ENCODE results near the gene KYNU. TPM values are rescaled to one million over a fixed set of nuclear protein-coding genes. Genes with fewer than 3 reads are reported as not detected.

The KYNU gene
- total and polyA plus RNA-seq, 10 of the 15 experiments (the other 5 are each of a cell fraction or from before 2014, with no cell fraction given) = 31.3 to 101 (median 38.3) TPM

GRCh38 chr2:142915502-142915901, 38.0 kb downstream of the KYNU start (continued):
- TF ChIP-seq, protein P1, sequence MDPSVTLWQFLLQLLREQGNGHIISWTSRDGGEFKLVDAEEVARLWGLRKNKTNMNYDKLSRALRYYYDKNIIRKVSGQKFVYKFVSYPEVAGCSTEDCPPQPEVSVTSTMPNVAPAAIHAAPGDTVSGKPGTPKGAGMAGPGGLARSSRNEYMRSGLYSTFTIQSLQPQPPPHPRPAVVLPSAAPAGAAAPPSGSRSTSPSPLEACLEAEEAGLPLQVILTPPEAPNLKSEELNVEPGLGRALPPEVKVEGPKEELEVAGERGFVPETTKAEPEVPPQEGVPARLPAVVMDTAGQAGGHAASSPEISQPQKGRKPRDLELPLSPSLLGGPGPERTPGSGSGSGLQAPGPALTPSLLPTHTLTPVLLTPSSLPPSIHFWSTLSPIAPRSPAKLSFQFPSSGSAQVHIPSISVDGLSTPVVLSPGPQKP (IDR thresholded peaks at IDR 0.05; ENCODE audit: low read depth, low read length) = no peak
- no peak for TF ChIP-seq MEF2A (IDR thresholded peaks at IDR 0.05; ENCODE audit: insufficient read depth, low read depth, low read length)
- TF ChIP-seq, protein P2, sequence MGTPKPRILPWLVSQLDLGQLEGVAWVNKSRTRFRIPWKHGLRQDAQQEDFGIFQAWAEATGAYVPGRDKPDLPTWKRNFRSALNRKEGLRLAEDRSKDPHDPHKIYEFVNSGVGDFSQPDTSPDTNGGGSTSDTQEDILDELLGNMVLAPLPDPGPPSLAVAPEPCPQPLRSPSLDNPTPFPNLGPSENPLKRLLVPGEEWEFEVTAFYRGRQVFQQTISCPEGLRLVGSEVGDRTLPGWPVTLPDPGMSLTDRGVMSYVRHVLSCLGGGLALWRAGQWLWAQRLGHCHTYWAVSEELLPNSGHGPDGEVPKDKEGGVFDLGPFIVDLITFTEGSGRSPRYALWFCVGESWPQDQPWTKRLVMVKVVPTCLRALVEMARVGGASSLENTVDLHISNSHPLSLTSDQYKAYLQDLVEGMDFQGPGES (IDR thresholded peaks at IDR 0.05) = no peak
- TF ChIP-seq SIX5 (IDR thresholded peaks at IDR 0.05; ENCODE audit: low read depth, low read length, severe bottlenecking) = no peak

GRCh38 chr2:142918624-142919023, 41.2 kb downstream of the KYNU start:
- ChIA-PET SMC1A (ENCODE audit: uncharacterized antibody, unreplicated experiment) (interaction anchor here (0.7 to 2.1 kb wide), 4 partner anchors 26 to 40 kb away, joined by 3 to 4 read pairs (median 4); no protein-coding TSS in a partner anchor), POLR2A (interaction anchor here (0.5 to 0.7 kb wide), 3 partner anchors 21 to 88 kb away, joined by 3 to 4 read pairs (median 3); no protein-coding TSS in a partner anchor), RAD21 (ENCODE audit: unreplicated experiment) (no interaction called here), CTCF (interaction anchor here (1.1 to 2.8 kb wide), 3 partner anchors 11 to 61 kb away, joined by 4 to 6 read pairs (median 5); no protein-coding TSS in a partner anchor)
- H3K4me2 ChIP-seq (ENCODE audit: control insufficient read depth, insufficient read depth) = no peak overlapping the region
- no peaks in the 10 kb centered on the region for H4K20me1 ChIP-seq (ENCODE audit: control insufficient read depth, insufficient read depth)
- no peak for TF ChIP-seq EED (IDR thresholded peaks at IDR 0.05; ENCODE audit: low read depth)
- no peak for TF ChIP-seq CHD1 (IDR thresholded peaks at IDR 0.05; ENCODE audit: low read depth, low read length)
- no peak for TF ChIP-seq ATF7 (IDR thresholded peaks at IDR 0.05; ENCODE audit: low read depth)
- TF ChIP-seq E2F4 (IDR thresholded peaks at IDR 0.05; ENCODE audit: low read depth, low read length) = no peak
- TF ChIP-seq IKZF1 (conservative IDR thresholded peaks at IDR 0.05) = no peak
- no peak for TF ChIP-seq TAF1 (IDR thresholded peaks at IDR 0.05; ENCODE audit: borderline replicate concordance, low read depth, low read length)
- TF ChIP-seq POLR2A (IDR thresholded peaks at IDR 0.05; ENCODE audit: low read depth, low read length) = no peak
- 0 out of 4 replicates have a peak, but pooled peaks cover 0 to 2% of the 10 kb centered on the region in 2 experiments for H3K36me3 ChIP-seq (ENCODE audit: control insufficient read depth in 2 of 2, insufficient read depth in 2 of 2, low read length in 1 of 2)
- no peak overlapping the region for H3K27ac ChIP-seq (ENCODE audit: control insufficient read depth, insufficient read depth)
- DNase-seq (ENCODE audit: low read depth, low spot score) = no peak
- FAIRE-seq = no peak
- no peak overlapping the region for H2AFZ ChIP-seq (ENCODE audit: control insufficient read depth, low read depth, low read length)
- ATAC-seq = no peak
- no peaks in the 10 kb centered on the region for H3K27me3 ChIP-seq (replicated peaks in 1 of 2; ENCODE audit: control insufficient read depth in 2 of 2, insufficient read depth in 2 of 2, low read length in 1 of 2)
- no peak overlapping the region for H3K9ac ChIP-seq (ENCODE audit: control insufficient read depth, insufficient read depth, low read length)
- H3K9me3 ChIP-seq (replicated peaks; ENCODE audit: control insufficient read depth, insufficient read depth, low read length) = peaks cover 8% of the 10 kb centered on the region
- H3K79me2 ChIP-seq (ENCODE audit: control insufficient read depth, insufficient read depth, low read length) = peaks cover 8% of the 10 kb centered on the region
- H3K4me1 ChIP-seq (ENCODE audit: control insufficient read depth, insufficient read depth, low read length) = peaks cover 13% of the 10 kb centered on the region; the same call in 1 of the 2 replicates
- BruUV-seq (replicated peaks) = no TSS peak
- intact Hi-C loops (cut with micrococcal nuclease; ENCODE audit: unreplicated experiment) = no loop called here
- in situ Hi-C loops (cut with MboI) = no loop called here
- H3K4me3 ChIP-seq = no peak overlapping the region
